Inferior parietal cortex (tissue), 1 donor: Measurements from ENCODE around the gene PDHA1.

ENCODE experiments used
- DNase-seq: peaks from one replicate; pipeline ENCODE4 v3.0.0-alpha.2; 2016; ENCODE audit errors: extremely low spot score

Gene PDHA1

GRCh38 chrX:19343535-19344408 lies at the start of gene PDHA1:
Gene PDHA1, plus strand, starts transcription at chrX:19343927. Its CDS starts 111 bp downstream, at chrX:19344038.
- DNase-seq: peak; percentile 90

GRCh38 chrX:19303256-19303880 lies 40.4 kb upstream of the PDHA1 start:
- no peak for DNase-seq

DNA sequence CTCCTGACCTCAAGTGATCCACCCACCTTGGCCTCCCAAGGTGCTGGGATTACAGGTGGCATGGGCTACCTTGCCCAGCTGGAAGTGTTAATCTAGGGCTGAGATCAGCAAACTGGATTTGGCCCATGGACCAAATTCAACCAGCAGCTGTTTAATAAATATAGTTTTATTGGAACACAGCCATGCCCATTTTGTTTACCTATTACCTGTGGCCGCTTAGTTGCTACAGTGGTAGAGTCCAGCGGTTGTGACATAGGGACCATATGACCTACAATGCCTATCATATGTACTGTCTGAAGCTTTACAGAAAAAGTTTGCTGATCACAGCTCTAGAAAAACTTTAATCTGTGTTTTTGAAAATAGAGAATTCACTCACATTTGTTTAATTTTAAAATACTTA lies 17.2 kb upstream of the PDHA1 start:
- no peak for DNase-seq

GRCh38 chrX:19331831-19332230 lies 11.9 kb upstream of the PDHA1 start:
- DNase-seq: no peak

GRCh38 chrX:19332983-19333382 lies 10.7 kb upstream of the PDHA1 start:
- DNase-seq: no peak

- no peak for DNase-seq
Observed at GRCh38 chrX:19334945-19335626, 8.6 kb upstream of the PDHA1 start.

- peak; percentile 16 for DNase-seq
Observed at GRCh38 chrX:19342331-19342906, 1.3 kb upstream of the PDHA1 start.

GRCh38 chrX:19343085-19343534 lies 617 bp upstream of the PDHA1 start:
- no peak for DNase-seq

DNA sequence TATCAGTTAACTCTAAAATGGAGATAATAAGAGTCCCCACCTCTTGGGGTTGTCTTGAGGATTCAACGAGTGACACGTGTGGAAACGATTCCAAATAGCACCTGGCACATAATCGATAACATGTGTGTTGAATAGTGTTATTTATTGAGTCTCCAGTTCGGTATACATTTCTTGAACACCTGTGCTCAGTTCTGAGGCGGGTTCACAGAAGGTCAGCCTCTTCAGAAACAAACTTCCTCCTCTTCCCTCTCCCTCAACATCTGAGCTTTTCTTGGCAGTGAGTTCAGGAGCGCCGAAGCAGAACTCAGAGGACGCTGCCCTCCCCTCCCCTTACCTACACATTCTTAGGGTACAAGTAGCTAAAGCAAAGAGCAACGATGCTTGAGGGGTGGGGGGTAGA lies 934 bp downstream of the PDHA1 start:
- no peak for DNase-seq

- no peak for DNase-seq
Observed at GRCh38 chrX:19347916-19348315, 4.2 kb downstream of the PDHA1 start.

DNA sequence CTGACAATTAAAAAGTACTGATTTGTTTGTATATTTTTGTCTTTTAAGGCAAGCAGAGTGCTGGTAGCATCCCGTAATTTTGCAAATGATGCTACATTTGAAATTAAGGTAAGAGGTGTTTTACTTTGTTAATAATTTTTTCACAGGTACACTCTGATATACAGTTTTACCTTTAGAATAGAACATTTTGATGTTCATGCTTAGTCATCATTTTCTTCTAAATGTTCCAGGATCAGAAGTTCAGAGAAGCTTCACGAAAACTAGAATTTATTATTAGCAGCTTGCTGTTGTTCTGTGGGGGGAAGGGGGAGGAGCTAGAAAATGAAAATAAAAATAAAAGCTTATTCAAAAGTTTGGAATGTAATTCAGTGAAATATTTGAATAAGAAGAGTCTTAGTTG lies 5.5 kb downstream of the PDHA1 start:
- DNase-seq: no peak

GRCh38 chrX:19350941-19351384 lies 7.2 kb downstream of the PDHA1 start:
- DNase-seq: no peak

- DNase-seq: no peak
Observed at GRCh38 chrX:19354625-19355024, 10.9 kb downstream of the PDHA1 start.

GRCh38 chrX:19358521-19358920 lies 14.8 kb downstream of the PDHA1 start:
- DNase-seq: no peak

DNA sequence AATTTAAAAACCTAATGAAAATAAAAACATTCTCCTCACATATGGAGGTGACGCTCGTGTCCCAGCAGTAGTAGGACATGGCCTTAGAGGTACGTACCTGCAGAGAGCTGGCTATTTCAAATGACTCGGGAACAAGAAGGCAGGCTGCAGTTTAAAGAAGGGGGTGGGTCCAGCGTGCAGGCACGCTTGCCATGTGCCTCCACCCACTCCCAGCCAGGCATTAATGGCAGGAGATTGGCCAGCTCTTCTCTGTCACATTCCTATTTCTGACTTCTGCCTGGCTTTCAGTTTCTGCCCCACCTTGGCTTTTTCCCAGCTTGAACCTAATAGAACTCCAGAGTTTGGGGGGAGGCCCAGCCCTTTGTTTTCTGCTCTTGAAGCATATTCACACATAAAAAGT lies 17.2 kb downstream of the PDHA1 start:
- DNase-seq: no peak

DNA sequence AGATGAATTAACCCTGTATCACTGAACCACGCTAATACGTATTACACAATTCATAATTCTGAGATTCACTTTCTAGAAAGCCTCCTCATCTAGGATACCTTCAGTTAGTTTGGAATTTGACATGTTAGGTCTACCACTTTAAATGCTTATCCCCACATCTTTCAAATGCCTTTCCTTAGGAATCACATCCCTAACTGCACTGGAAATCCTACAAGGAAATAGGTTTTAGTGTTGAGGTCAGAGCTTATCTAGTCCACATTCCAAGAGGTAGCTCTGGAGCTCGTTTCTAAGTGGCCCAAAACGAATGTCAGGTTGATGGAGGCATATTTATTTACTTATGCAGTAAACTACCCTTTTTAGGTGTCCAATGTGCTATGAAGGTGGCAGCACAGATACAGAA lies 18.0 kb downstream of the PDHA1 start:
- DNase-seq: no peak

DNA sequence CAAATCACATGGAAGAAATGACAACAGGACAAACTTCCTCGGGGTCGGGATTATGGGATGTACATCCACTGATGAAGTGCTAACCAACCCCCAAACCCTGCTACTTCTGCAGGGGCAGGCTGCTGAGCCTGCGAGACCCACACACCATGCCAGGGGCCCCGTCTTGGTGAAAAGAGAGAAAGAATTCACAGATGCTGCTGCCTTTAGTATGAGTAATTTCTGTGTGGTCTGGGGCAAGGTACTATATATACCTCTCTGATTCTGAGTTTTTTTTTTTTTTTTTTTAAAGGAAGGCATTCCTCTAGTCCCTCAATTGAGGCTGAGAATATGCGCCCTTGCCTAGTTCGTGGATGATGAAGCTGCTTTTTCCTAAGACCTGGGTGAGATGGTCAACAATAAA lies 24.8 kb downstream of the PDHA1 start:
- no peak for DNase-seq

DNA sequence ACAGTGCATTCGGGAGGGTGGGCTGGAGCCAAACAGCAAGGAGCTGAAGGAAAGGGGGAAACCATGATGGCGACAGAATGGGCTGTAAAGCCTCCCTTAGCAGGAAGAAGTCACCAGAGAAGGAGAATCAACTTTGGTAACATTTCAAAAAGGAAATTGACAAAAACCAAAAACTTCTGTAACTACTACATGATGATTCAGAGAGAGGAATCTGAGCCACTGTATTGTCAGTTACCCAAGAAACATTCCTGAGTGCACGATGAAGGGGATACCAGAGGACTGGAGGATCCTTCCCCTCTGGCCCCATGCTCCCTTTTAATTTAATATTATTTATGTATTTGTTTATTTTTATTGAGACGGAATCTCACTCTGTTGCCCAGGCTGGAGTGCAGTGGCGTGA lies 26.3 kb downstream of the PDHA1 start:
- DNase-seq: no peak

- peak; percentile 54 for DNase-seq
Observed at GRCh38 chrX:19372170-19372546, 28.4 kb downstream of the PDHA1 start.

DNA sequence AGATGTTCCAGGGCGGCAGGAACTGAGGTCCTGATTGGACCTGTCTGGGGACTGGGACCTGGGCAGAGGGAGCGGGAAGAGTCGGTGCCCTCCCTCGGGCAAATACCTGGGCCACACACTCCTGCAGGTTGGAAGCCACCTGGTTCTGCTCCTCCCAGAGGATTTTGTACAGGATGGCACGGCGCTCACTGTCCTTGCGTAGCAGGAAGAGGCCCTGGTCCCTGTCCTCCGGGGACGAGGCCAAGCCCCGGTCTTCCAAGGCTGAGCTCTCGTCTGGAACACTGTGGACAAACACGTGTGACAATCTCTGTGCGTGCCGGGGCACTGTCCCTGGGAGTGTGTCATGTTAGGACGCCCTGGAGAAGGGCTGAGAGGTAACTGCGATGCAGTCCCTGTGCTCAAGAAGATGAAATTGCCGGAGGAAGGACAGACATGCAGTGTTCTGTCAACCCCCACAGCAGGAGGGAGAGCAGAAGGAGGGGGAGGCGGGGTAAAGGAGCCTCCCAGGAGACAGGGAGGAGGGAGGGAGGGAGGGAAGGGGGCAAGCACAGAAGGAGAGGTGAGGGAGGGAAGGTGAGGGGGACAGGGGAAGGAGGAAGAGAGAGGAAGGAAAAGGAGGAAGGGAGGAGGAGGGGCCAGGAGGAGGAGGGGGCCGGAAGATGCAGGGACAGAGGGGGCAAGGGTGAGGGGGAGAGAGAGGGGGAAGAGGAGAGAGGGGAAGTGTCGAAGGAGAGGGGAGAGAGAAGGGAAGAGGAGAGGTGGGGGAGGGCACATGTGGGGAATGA lies 29.0 kb downstream of the PDHA1 start:
- DNase-seq: no peak

- no peak for DNase-seq
Observed at GRCh38 chrX:19373351-19373891, 29.7 kb downstream of the PDHA1 start.
